PC-9 (cell line): ENCODE results near the gene NUTF2.

Experiments
- EZH2 ChIP-seq: fragments of 200-600 bp; sonication (generic); IDR thresholded peaks from 2 replicates; pipeline ENCODE4 v1.8.0; 2017; ENCODE audit warnings: antibody characterized with exemption, low read depth
- TF ChIP-seq, protein P1 (sequence below): fragments of 200-600 bp; sonication (generic); conservative IDR thresholded peaks from 2 replicates; pipeline ENCODE4 v1.6.1; 2017; ENCODE audit warnings: mixed run types, antibody characterized with exemption, mild to moderate bottlenecking, moderate library complexity

GRCh38 chr16:67915831-67916723 lies 69.3 kb downstream of the NUTF2 start:
- TF ChIP-seq, protein P1, sequence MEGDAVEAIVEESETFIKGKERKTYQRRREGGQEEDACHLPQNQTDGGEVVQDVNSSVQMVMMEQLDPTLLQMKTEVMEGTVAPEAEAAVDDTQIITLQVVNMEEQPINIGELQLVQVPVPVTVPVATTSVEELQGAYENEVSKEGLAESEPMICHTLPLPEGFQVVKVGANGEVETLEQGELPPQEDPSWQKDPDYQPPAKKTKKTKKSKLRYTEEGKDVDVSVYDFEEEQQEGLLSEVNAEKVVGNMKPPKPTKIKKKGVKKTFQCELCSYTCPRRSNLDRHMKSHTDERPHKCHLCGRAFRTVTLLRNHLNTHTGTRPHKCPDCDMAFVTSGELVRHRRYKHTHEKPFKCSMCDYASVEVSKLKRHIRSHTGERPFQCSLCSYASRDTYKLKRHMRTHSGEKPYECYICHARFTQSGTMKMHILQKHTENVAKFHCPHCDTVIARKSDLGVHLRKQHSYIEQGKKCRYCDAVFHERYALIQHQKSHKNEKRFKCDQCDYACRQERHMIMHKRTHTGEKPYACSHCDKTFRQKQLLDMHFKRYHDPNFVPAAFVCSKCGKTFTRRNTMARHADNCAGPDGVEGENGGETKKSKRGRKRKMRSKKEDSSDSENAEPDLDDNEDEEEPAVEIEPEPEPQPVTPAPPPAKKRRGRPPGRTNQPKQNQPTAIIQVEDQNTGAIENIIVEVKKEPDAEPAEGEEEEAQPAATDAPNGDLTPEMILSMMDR, result no peak
- TF ChIP-seq EZH2, result no peak
